ENCODE results near the gene SULT2B1.

SULT2B1 gene

DNA sequence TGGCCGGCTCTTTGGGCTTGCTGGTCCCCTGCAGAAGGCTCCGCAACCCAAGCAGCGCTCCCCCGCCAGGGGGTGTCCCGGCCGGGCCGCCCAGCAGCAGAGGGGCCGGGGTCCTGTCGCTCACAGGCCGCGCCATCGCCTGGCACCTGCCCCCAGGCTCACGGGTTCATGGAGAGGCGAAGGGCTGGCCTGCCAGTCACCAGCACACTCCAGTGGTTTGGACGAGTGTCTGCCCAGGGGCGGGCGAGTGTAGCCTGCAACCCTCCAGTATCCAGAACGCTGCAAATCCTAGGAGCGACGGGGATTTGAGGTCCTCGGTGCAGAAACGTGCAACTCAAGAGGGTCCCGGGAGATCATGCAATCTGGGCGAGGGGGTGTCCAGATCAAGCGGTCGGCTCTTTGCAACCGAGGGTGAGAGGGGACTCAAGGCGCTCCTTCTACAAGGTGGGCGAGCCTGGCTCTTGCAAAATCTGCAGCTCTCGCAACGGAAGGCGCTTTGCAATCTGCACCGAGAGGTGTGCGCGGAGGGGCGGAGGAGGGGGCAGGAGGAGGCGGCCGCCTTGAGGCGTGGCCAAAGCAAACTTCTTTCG lies 85.0 kb downstream of the SULT2B1 start, which contains the start of gene DBP:
DBP (minus strand) TSS at position 521 of the 590 bp plus-strand sequence; CDS start at position 136, 385 bp downstream.
- no peak for DNase-seq (ENCODE audit: low read depth)
- H3K4me3 ChIP-seq (ENCODE audit: low read depth, low read length), result peak within 1 kb of the TSS; percentile 72
- TF ChIP-seq, protein P1, sequence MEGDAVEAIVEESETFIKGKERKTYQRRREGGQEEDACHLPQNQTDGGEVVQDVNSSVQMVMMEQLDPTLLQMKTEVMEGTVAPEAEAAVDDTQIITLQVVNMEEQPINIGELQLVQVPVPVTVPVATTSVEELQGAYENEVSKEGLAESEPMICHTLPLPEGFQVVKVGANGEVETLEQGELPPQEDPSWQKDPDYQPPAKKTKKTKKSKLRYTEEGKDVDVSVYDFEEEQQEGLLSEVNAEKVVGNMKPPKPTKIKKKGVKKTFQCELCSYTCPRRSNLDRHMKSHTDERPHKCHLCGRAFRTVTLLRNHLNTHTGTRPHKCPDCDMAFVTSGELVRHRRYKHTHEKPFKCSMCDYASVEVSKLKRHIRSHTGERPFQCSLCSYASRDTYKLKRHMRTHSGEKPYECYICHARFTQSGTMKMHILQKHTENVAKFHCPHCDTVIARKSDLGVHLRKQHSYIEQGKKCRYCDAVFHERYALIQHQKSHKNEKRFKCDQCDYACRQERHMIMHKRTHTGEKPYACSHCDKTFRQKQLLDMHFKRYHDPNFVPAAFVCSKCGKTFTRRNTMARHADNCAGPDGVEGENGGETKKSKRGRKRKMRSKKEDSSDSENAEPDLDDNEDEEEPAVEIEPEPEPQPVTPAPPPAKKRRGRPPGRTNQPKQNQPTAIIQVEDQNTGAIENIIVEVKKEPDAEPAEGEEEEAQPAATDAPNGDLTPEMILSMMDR (IDR thresholded peaks at IDR 0.05; ENCODE audit: control insufficient read depth, extremely low read depth, insufficient read depth), result no peak

DNA sequence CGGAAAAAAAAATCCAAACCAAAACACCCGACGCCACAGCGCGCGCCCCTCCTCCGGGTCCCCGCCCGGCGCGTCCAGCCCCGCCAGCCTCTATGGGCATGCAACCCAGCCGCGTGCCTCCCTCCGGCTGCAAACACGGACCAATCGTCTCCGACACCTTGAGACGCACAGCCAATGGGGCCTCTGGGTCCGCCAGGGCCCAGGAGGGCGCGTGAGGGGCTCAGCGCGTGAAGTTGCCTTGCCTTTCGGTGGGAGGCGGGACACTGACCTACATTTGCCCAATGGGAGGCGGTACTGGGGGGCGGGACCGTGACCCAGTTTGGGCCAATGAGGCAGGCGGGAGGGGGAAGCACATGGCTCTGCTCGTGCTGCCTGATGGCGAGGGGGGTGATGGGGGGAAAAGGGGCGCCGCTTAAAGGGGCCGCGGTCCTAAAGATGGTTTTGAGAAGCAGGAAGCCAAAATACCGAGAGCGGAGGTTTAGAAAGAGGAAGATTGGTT lies 85.5 kb downstream of the SULT2B1 start:
- TF ChIP-seq, protein P1 (IDR thresholded peaks at IDR 0.05; ENCODE audit: control insufficient read depth, extremely low read depth, insufficient read depth), result no peak
- peak; percentile 95 for DNase-seq (ENCODE audit: low read depth)
- H3K4me3 ChIP-seq (ENCODE audit: low read depth, low read length), result peak overlapping the region; percentile 72

DNA sequence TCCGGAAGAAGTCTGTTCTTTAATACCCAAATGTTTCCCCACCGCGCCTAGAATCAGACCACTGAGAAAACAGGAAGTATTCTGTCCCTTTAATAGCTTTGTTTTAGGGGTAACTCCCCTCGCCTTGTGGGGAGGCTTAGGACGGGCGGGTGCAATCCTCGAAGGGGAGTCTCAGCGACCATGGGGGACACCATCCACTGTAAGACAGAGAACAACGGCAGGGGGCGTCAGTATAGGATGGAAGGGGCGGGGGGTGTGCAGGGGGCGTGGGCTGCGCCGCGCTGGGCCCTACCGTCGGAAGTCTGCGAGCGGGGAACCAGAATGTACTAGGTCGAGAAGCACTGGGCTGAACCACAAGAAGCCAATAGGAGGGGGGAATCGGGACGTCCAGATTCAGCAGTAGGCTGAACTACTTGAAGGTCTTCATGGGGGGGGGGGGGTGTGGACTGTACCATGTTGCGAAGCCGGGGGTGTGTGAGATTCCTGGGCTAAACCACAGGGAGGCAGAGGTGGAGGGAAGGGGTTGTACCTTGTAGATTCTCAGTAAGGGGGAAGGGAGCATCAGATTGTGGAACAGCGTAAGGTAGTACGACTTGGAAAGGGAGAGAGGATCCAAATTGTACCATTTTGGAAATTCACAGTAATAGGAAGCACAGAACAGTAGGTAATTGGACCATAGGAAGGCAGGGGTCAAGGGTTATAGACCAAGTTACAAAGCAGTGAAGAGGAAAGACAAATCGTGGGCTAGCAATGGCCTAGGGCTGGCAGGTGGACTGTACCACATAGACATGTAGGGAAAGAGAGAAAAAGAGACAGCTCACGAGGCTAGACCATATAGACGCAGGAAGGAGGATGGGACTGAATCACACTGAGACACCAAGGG lies 86.2 kb downstream of the SULT2B1 start:
- TF ChIP-seq, protein P1 (IDR thresholded peaks at IDR 0.05; ENCODE audit: control insufficient read depth, extremely low read depth, insufficient read depth), result no peak
- H3K4me3 ChIP-seq (ENCODE audit: low read depth, low read length), result peak overlapping the region; percentile 72
- peak; percentile 90 for DNase-seq (ENCODE audit: low read depth)

DNA sequence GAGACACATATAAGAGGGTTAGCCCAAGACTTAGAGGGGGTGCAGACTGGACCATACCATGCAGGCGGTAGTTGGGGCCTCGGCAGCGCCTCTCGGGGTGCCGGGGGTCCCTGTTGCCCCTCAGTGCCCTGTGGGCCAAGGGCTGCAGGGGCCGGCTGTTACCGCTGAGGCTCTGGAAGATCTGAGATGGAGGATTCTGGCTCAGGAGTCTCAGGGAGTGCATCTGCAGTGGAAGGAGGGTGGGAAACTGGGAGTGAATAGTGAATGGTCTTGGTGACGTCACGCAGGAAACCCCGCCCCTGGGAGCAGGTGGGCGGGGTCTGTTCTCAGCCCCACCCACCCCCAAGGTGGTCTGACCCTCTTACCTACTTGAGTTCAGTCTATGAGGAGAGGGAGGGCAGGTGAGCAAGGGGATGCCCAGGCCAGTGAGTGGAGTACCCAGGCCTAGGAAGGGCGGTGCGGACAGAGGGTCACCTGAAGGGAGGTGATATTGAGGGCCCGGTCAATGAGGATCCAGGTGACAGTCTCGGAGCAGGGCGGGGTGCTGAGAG lies 86.9 kb downstream of the SULT2B1 start:
- no peak for DNase-seq (ENCODE audit: low read depth)
- TF ChIP-seq, protein P1 (IDR thresholded peaks at IDR 0.05; ENCODE audit: control insufficient read depth, extremely low read depth, insufficient read depth), result no peak
- no peak overlapping the region for H3K4me3 ChIP-seq (ENCODE audit: low read depth, low read length)

DNA sequence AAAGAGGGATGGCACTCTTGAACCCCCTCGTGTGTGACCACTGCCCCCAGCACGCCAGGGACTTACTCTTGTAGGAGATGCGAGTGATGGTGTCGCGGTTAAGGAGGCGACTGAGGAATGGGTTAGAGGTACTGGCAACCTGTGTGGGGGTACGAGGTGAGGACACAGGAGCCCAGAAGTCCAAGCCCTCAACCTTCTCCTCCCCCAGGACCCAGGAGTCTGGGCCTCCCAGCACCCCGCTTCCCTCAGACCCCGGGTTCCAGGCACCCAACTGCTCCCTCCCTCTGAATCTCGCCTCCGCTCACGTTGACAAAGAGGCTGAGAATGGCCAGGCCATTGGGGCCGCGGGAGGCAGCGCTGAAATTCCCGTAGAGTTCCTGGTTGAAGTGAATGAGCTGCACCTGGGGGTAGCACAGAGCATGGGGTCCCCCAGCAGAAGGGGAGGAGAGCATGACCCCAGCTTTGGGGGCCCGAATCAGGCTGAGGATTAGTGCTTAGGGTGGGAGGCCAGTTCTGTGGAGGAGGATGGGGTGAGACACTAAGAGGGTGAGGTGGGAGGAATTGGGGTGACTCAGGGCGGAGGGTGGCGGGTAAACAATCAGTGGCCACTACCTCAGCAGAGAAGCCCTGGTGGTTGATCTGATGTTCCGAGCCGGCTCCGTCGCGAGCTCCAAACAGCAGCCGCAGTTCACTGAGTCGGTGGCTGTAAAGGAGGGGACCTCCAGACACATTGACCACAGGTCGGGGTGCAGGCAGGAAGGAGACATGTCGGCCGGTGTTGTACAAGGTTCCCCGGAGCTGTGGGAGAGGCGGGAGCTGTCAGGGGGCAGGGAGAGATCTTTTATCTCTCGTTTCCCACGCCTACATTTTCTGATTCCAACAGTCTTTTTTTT lies 87.8 kb downstream of the SULT2B1 start:
- DNase-seq (ENCODE audit: low read depth), result no peak
- H3K4me3 ChIP-seq (ENCODE audit: low read depth, low read length), result no peak overlapping the region
- TF ChIP-seq, protein P1 (IDR thresholded peaks at IDR 0.05; ENCODE audit: control insufficient read depth, extremely low read depth, insufficient read depth), result no peak

DNA sequence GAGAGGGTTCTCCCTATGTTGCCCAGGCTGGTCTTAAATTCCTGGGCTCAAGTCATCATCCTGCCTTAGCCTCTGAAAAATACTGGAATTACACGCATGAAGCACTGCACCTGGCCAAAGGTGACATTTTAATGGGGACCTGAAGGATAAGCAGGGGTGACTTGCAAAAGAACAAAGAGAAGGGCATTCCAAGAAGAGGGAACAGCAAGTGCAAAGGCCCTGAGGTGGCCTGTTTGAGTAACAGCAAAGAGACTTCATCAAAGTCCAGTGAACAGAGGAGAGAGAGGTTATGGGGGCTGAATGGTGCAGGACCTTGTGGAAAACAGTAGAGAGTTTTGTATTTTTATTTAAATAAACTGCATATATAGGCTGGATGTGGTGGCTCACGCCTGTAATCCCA lies 89.9 kb downstream of the SULT2B1 start:
- no peak for DNase-seq (ENCODE audit: low read depth)
- no peak overlapping the region for H3K4me3 ChIP-seq (ENCODE audit: low read depth, low read length)
- TF ChIP-seq, protein P1 (IDR thresholded peaks at IDR 0.05; ENCODE audit: control insufficient read depth, extremely low read depth, insufficient read depth), result no peak

All from LNCaP clone FGC (cell line).